HPDE6-E6E7 (cell line): Measurements from ENCODE around the gene TPR.
"Not testable (repeated sequence)": the region's sequence is repeated elsewhere in the genome, so short reads cannot be mapped to it uniquely, and the experiment has no call there.

Experiments used
- DNase-seq: peaks from one replicate; pipeline ENCODE4 v3.0.0; 2011; ENCODE audit warnings: missing footprints; ENCODE audit errors: extremely low spot score

Gene TPR

DNA sequence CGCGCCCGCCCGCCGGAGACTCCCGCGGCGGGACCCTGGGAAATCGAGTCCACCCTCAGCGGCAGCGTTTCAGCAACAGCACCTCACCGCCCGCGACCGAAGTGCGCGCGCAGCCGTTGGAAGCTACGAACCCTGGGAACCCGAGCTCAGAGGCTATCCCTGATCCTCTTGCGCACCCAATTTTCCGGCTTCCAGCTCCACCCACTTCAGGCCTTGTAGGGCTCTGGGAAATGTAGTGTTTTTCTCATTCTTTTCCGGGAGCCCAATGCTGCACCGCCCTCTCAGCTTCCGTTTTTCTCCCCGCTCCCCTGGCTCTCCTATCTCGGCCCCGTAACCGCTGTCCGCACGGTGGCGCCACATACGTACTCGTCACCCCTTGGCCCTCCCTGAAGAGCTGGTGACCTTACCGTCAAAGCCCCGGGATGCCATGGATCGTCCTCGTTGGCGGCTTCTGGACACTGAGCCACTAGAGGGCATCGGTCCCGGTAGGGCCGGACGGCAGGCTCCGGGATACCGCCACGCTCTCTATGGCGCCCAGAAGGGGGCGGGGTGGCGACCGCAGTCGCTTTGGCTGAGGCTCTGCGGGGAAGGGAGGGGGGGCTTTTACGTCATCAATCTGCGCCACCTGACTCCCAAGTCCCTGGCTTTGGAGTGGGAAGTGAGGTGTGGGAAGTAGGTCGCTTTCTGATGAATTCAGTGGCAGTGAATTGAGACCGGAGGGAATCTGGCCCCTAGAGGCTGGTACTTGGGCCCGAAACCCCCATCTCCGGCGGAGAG is at the start of gene TPR, which contains the start of gene ODR4:
TSS of gene TPR (minus strand) at position 102 of the 777 bp plus-strand sequence. CDS start 225 bp downstream, outside the sequence.
TSS of gene ODR4 (plus strand) at position 687 of the 777 bp plus-strand sequence. CDS start 3,948 bp downstream, outside the sequence.
- peak; percentile 97 for DNase-seq

- no peak for DNase-seq
Observed at GRCh38 chr1:186424539-186424938, 49.5 kb upstream of the TPR start.

DNA sequence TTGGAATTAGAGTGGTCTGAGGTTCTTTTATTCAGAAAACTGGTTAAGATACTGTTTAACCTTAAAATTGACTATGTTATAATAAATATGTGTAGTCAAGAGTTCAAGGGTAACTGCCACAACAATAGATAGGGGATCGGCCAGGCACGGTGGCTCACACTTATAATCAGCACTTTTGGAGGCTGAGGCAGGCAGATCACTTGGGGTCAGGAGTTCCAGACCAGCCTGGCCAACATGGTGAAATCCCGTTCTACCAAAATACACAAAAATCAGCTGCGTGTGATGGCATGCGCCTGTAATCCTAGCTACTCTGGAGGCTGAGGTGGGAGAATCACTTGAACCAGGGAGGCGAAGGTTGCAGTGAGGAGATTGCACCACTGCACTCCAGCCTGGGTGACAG is 46.4 kb upstream of the TPR start:
- DNase-seq: no peak

- DNase-seq: no peak
Observed at GRCh38 chr1:186420923-186421322, 45.9 kb upstream of the TPR start.

DNA sequence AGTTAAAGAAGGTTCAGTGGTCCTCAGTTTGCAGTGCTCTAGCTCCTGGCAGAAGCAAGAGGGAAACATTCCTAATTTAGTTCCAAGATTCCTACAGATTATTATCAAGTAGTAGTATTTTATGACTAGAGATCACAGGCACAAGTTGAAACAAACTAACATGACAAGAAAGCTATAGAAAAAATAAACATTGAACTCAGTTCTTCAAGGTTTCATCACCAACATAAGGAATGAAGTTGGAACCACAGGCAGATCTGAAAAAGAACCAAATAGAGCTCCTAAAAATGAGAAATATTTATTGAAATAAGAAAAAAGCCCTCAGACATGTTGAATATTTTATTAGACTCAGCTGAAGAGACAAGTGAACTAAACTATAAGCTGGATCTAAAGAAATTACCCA is 45.3 kb upstream of the TPR start:
- no peak for DNase-seq

- no peak for DNase-seq
Observed at GRCh38 chr1:186418503-186418902, 43.5 kb upstream of the TPR start.

DNA sequence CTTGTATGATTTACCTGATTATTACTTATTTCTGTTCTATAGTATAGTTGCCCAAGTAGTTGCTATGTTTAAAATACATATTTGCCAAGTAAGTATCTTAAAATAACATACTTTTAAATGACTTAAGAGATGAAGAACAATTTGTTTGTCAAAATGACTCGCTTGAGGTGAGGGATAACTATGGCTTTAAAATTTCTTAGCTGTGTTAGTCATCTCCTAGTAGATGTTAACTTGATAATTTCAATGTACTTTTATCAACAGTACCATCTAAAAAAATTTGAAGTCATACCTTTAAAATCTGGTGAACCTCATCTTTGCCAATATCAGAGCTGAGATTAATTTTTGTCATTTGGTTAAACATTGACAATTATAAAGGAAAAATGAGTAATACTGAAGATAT is 38.3 kb upstream of the TPR start:
- no peak for DNase-seq

GRCh38 chr1:186409091-186409490 is 34.0 kb upstream of the TPR start:
- DNase-seq: no peak

DNA sequence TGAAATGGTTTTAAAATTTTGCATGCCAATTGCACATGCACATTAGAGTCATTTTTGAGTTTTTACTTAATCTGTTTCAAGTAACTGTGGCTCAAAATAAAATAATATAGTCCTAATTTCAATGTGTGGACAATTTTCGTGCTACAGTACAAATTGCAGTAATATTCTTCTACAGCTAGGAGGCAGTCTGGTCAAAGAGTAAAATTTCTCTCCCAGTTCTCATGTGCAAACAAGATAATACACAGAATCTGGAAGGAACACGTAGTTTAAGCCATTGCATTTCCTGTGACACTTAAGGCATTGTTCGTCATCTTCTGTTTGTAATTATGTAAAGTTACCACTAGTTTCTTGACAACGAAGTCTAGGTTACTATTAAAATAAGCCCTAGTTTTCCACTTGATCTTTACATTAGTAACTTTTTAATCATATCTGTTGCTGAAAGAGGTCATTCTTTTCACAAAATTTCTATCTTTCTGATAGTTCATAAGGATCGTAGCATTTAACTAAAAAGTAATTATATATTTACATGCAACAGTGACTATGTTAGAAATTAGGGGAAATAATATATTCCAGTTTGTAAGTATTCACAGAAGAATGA is 29.5 kb upstream of the TPR start:
- DNase-seq: no peak

DNA sequence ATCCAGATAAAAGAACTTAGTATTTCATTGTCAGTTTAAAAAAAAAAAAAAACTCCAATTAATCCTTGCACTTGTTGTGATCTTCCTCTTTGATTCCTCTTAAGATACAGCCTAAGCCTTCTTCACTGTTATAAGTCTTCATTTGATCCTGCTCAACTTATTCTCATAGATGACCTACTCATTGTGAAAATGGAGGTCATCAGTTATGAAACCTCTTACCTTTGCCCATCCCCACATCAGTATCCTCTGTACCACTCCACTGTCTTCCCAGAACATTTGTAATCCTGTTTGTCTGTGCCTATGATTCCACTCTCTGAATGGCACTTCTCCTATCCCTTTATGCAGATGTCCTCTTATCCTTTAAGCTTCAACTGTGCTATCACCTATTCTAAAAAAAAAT is 28.6 kb upstream of the TPR start:
- DNase-seq: no peak

DNA sequence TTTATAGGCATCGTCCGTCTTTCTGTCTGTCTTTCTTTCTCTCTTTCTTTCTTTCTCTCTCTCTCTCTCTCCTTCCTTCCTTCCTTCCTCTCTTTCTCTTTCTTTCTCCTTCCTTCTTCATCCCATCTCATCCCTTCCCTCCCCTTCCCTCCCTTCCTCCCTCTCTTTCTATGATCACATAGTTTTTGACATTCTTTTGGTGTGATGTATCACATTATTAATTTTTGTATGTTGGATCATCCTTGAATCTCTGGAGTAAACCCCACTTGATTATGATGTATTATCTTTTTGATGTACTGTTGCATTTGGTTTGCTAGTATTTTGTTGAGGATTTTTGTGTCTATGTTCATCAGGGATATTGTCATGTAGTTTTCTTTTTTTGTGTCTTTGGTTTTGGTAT is 26.4 kb upstream of the TPR start:
- not testable (repeated sequence) for DNase-seq

GRCh38 chr1:186392711-186393110 is 17.7 kb upstream of the TPR start:
- DNase-seq: not testable (repeated sequence)

DNA sequence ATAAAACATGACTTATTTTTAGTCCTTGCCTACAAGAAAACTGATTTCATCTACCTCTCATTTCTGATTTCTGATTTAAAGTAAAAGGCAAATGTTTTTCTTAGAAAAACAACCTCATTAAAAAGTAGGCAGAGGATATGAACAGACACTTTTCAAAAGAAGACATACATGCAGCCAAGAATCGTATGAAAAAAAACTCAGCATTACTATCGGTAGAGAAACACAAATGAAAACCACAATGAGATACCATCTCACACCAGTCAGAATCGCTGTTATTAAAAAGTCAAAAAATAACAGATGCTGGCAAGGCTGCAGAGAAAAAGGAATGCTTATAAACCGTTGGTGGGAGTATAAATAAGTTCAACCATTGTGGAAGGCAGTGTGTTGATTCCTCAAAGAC is 16.8 kb upstream of the TPR start:
- no peak for DNase-seq

GRCh38 chr1:186390925-186391324 is 15.9 kb upstream of the TPR start:
- DNase-seq: no peak

GRCh38 chr1:186386725-186387383 is 11.8 kb upstream of the TPR start:
- no peak for DNase-seq

DNA sequence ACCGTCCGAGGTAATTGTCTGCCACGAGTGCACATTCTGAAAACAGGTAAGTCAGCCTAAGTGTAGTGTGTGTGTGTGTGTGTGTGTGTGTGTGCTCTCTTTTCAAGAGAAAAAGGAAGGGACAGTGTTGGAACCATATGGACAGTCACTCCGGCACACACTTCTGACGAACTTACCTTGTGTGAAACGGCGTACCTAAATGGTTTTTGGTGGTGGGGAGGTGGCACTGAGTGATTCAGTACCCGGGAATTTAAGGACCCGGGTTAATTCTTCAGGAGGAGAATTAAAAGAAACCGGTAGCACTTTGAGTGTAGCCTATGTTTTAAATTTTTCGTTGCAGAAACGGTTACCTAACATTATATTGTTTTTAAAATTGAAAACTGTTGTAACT is 871 bp upstream of the TPR start:
- DNase-seq: peak; percentile 5

DNA sequence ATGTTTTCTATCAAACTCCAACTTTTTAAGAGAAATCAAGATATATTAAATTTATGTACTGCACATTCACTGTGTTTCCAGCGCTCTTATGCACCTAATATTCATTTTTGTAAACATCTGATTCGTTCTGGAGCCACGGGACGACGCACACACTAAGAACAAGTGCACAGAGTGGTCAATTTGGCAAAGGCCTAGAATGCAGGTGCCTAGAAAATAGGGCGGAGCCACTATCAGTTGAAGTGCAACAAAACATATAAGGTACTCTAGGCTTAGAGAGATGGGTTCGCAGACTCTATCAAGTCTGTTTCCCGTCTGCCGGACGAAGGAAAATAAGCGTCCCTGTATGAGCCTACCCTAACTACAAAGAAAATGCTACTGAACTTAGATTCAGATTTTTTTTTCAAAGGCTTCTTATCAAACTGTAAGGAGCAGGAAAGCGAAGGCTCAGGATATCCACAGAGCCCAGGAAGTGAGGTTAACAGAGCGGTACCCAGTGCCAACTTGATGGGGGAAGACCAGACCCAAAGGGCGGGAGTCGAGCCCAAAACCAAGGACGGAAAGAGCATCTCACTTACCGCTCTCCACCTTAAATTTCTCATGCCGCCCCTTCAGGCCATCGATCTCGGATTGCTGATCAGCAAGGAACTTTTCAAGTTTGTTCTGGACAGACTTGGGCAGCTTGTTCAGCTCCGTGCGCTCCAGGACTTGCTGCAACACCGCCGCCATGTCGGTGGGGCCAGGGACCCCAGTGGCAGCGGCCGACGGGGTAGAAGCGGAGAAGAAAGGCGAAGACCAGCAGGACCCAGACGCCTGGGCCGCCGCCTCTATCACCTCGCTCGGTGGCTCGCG is 526 bp downstream of the TPR start:
- peak; percentile 9 for DNase-seq

- DNase-seq: not testable (repeated sequence)
Observed at GRCh38 chr1:186347837-186348691, 27.0 kb downstream of the TPR start.

GRCh38 chr1:186340772-186341171 is 34.3 kb downstream of the TPR start:
- no peak for DNase-seq

DNA sequence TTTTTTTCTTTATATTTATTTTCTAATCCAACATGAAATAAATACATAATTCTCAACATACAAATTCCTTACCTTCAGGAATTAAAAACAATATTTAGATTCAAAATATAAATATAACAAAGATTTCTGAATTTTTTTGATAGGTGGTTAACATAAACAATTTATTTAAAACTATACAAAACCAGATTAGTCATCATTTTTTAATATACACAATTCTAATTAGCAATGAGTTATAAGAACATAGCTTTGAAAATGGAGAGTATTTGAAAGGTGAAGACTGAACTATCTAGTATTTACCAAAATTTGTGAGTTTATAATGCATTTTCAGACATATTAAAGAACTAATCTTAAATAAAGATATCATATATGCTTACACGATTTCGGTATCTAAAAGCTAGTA is 37.5 kb downstream of the TPR start:
- DNase-seq: no peak

- no peak for DNase-seq
Observed at GRCh38 chr1:186330758-186331157, 44.3 kb downstream of the TPR start.
